GM10847 (cell line): Measurements from ENCODE around the gene CSNK1D.

Experiments
- POLR2A ChIP-seq: IDR thresholded peaks from 2 replicates; pipeline ENCODE4 v1.6.1; 2011; ENCODE audit not compliant: insufficient read length; ENCODE audit errors: extremely low read depth

CSNK1D gene

DNA sequence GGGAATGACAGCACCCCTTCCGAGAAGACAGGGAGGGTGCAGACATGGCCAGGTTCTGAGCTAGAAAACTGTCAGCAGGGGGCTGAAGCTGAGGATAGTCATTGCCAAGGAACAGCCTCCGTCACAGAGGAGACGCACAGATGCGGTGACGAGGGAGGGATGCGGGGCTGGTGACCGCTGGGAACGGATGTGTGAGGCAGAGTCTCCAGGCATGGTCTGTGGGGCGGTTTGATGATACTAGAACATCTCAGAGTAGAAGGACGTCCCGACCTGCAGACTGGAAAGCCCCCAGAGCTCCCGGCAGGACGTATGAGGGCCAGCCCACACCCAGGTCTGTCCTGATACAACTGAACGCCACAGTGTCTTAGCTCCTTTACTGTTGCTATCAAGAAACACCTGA lies 1.8 kb upstream of the CSNK1D start:
- no peak for TF ChIP-seq POLR2A

DNA sequence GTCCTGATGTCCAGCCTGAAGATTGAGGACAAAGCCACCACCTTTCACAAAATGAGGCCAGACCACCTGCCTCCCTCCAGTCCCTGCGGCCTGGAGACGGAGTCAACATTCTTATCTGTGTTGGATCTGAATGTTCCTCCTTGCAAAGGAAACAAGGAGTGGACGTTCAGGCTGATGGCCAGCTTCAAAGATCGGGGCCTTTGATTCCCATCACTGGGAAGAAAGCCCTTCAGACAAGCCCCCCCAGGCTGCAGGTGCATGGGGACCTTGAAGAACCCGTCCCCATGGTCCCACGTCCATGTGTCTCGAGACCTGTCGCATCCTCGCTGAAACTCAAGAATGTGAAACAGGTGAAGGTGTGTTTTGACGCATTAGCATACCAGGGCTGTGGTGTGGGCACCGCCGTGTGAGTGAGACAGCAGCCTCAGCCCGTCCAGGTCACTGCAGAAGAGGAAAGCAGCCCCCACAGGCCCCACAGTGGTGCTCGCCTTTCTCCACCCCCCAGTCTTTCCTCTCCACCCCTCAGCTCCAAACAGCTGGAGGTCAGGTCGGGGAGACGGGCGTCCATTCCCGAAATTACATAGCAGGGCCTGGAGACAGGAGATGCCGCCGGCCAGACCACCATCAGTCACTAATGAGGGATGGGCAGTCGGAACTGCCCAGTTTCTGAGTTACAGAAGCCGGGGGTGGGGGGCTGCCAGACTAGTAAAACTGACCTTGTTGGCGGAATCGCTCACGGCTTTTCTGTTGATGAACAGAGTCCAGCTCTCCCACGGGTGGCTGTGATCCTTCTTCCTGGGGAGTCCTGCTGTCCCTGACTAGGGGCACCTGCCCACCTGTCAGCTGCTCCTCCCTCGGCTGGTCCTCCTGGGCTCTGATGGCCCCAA lies 877 bp upstream of the CSNK1D start:
- no peak for TF ChIP-seq POLR2A

DNA sequence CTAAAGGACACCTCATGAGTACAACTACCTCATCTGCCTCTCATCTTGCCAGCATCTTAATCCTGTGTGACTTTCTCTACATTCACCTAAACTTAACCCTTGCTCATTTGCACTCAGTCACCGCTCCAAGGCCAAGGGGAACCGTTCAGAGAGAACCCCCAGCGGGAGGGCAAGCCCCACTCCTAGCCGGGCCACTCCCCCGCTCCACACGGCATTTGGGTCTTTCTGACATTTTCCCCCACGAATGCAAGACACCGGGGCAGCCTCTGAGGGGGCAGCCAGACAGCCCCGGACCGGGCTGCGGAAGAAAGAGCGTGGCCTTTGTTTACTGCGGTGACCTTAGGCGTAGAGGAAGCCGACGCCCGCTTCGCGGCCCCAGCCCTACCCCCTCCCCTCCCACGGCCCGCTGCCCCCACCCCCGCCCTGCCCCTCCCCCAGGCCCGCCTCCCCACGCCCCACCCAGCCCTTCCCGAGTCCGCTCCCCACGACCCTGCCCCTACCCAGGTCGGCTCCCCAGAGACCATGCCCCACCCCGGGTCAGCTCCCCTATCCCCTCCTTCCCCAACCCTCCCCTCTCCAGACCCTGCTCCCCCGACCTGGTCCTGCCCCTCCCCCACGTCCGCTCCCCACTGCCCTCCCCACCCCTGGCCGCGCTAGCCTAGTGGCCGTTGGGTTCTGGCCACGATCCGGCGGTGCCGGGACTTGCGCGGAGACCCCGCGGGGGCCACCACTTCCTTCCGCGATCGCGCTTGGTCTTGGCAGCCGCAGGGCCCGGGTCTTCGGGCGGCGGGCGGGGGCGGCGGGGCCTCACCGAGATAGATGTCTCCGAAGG lies 789 bp downstream of the CSNK1D start:
- TF ChIP-seq POLR2A, result no peak

DNA sequence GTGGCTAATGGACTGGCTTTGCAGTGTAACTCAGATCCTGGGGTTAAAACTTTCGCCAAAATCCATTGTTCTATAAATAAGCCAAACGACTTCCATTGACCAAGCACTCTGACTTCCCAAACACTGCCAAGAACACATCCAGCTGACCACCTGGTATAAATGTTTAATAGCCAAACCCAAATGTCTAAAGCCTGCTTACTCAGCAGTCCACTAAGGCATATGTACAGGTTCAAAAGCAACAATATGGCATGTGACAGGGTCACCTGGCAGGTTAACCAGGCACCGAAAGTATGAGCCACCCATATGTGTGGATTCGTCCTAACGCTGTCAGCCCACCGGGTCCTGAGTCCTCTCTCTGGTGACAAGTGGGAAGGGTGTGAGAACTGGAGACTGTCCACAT lies 2.1 kb downstream of the CSNK1D start:
- no peak for TF ChIP-seq POLR2A

DNA sequence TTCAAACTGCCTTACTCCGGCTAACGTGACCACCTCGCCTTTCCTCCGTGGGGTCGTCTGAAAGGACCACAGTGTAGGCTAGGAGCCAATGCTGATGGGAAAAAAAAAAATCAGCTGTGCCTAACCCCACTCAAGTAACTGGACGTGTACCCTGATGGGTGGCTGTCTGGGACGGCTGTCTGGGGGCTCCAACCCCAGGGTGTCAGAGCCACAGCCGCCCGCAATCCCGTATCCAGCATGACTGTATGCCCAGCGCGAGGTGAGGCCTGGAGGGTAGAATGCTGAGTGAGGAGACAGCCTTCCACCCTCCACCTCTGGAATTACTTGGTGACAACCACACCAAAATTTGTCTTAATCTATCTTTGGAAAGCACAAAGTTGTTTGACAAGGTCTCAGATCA lies 2.8 kb downstream of the CSNK1D start:
- TF ChIP-seq POLR2A, result no peak

DNA sequence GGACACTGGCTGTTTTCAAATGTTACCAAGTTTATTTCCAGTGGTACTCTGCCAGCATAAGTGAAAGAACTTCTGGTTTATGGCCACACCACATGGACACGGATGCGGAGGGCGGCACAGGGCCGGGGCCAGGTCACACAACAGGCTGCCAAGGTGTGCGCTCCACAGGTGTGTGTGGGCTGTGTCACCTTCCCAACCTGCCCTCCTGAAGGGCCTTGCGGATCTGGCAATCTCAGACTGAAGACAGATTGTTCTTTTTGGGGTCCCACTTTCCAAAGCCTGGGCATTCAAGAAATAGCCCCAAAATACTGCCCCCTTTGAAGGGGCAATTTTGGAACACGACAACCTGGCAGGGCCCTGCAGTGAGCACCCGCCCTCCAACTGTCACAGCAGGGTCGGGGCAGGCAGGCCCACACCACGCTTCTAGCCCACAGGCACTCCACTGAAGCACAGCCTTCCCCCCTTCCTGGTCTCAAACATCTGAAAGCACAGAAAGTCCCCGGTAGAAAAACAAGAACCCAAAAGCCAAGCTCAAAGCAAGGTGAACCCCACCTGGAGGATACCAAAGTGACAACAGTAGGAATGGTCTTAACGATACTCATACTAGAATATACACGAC lies 3.5 kb downstream of the CSNK1D start:
- TF ChIP-seq POLR2A, result no peak

DNA sequence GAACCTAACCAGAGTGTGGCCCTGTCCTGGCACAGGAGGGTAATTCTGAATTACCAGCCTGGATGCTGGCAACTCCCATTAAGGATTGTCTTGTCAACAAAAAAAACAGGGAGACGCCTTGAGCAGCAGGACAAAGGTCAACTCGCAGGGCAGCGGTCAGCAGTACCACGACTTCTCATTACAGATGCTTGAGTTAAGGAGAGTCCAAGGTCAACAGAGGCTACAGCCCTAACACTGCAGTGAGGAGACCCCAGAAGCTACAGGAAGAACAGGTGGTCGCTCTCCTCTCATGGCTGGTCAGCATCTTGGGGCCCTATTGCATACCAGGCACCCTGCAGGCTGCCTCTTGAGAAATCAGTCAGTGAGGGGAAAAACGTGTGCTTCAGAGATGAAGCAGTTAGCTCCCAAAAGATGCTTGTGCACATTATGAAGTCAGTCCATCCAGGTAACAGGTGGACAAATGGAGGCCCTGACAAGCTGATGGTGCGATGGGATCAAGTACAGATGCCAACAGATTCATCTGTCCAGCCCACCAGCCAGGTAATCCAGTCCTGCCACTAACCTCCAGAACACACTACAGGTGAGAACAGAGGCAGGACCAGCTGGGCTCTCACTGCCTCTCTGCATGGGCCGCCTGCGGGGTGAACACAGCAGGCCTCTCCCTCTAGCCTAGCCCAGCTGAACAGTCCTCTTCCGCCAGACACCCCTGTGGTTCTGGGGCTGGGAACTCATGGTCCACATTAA lies 4.2 kb downstream of the CSNK1D start:
- TF ChIP-seq POLR2A, result no peak

DNA sequence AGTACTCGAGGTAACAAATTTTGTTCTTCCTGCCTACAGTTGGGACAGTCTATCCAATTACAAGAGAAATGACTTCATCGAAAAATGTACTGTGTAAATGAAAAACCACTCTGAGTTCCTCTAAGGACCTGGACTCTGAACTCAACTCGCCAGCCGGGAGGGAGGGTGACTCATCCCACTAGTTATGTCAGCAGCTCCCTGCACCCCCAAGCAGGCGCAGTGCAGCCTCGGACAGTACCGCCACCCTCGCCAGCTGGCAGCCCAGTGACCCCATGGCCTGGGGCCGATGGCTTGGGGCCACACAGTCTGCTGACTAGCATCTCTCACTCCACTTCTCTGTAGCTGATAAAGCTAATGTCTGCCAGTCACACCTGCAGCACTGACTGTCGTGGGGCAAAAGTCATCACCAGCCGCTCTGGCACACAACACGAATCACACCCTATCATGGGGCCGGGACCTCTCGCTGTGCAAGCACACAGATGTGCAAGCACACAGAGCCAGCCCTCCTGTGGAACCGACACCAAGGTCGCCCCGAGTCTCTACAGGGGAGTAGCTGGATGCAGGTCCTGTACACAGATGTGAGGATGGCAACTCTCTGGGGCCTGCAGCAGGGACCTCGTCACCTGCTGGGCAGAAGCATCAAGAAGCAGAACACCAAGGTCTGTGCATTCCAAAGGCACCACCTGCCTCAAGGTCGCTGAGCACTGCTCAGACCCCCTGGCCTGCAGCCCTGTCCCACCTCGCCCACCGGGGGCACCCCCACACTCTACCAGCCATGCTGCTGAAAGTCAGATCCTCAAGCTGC lies 5.7 kb downstream of the CSNK1D start:
- no peak for TF ChIP-seq POLR2A

DNA sequence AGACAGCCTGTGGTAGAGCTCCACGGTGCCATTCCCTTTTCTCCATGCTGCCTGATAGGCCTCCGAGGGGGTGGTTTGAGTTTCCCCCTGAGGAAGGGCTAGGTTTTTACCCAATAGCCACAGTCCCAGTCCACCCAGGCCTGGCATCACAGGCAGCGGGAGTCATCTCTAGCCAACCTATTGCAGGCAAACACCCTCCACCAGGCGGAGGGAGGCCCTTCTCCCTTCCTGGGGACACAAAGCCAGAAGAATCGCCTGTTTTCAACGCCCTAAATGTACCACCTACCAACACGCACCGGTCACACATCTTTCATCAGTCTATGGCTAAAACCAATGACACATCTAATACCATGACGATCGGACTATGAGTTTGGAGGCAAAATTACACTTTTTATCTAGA lies 7.4 kb downstream of the CSNK1D start:
- no peak for TF ChIP-seq POLR2A

DNA sequence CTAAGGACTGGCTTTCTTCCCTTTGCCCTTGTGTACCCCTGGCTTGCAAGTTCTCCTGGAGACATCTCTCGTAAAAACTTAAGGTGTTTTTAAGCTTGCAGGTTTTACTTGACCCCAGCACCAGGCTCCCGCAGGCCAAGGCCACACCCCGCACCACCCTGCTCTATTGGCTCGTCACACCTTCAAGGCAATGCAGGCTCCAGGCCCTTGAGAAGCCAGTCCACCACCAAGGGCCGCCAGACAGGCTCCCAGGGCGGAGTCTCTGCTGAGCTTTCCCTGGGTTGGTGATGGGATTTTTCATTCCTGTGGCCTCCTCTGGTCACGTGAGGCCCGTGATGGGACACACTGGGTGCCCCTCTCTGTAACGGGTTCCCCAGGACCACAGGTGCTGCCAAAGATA lies 9.9 kb downstream of the CSNK1D start:
- no peak for TF ChIP-seq POLR2A

DNA sequence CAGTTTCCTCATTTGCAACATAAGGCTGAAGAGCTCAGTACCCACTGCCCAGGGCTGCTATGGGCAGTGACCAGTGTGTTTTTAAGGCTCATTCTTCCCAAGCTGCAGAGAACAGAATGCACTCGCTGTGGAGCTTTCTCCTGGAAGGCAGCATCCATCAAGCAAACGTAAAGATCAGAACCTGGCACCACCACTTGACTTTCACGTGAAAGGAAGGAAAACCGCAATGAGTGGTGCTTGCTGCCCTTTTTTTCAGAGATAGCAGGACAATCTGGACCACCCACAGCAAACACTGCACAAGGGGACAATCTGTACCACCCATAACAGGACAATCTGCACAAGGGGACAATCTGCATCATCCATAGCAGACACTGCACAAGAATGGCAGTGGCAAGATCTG lies 11.2 kb downstream of the CSNK1D start:
- no peak for TF ChIP-seq POLR2A

DNA sequence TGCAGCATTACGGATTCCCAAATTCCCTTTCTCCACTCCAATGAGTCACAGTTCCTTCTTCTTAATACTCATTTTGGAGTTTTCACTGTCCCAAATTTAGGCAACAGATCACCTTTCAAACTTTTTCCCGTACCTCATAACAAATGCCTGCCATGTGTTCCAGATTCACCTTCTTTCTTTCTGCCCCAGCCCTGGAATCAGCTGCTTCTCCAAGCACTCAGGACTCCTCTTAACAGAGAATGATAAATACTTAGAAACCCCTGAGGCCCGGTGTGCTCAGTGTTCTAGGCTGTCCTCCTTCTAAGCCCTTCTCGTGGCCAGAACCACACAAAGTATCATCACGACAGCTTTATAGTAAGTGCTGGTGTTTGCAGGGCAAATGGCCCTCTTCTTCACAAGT lies 14.9 kb downstream of the CSNK1D start:
- TF ChIP-seq POLR2A, result no peak

DNA sequence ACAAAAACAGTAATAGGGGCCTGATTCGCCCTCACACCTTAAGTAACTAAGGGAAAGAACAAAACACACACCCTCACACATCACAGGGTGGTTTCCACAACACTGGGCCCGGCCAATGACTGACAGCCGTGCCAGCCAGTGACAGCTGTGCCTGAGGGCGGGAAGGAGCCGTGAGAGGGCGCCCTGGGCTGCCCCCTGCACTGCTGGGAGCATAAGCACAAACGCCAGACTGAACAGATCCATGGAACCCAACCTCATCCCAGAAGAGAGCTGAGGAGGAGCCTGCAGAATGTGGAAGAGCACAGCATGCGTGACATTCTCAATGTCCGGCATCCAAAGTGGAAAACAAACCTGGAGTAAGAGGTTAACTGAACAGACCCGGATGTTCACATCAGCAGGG lies 16.0 kb downstream of the CSNK1D start:
- TF ChIP-seq POLR2A, result no peak

DNA sequence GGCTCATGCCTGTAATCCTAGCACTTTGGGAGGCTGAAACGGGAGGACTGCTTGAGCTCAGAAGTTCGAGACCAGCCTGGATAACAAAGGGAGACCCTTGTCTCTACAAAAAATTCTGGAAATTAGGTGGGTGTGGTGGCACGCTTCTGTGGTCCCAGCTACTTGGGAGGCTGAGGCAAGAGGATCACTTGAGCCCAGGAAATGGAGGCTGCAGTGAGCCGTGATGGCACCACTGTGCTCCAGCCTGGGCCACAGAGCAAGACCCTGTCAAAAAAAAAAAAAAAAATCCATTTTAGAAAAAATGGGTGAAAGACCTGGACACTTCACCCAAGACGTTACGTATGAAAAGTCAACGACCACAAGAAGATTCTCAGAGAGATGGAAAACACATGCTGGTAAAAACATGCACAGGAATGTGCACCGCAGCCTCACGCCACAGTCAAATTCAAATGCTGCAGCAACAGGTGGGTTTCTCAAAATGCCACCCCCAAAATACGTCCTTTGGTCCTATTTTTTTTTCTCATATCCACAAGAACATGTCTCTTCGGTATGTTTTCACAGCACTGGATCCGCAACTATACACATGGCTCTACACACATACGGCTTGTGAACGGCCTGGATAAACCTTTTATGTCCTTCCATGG lies 17.1 kb downstream of the CSNK1D start:
- no peak for TF ChIP-seq POLR2A
